ENCODE measurements around the gene OR10AD1. TPM values are rescaled to one million over a fixed set of nuclear protein-coding genes. Genes with fewer than 3 reads are reported as not detected.
A peak's percentile ranks its signal among the peaks of the same experiment; 100 is the strongest.

OR10AD1 gene
- total and polyA plus RNA-seq, 4 donors: not detected

DNA sequence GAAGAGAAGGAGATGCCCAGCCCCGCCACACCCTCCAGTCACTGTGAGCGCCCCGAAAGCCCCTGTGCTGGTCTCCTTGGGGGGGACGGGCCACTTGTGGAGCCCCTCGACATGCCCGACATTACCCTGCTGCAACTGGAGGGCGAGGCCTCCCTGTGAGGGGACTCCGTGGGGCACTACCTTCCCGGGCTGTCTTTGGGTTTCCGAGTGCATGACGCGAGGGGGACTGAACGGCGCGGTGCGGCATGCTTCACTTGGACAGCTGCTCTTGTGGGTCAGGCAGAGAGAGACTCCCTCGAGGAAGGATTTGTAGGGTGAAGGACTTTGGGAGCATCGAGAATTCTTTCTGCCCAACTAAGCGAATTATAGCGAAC lies 18.6 kb downstream of the OR10AD1 start:
- Histone ChIP-seq H3K27ac (ENCODE audit: low read depth in 1 of 2, low read length in 2 of 2) (no peak overlapping the region), H3K4me3 (ENCODE audit: low read depth in 1 of 3, low read length in 3 of 3) (no peak overlapping the region), H3K27me3 (ENCODE audit: control insufficient read depth in 4 of 4, insufficient read depth in 4 of 4, low read length in 3 of 4) (peaks cover 3 to 12% (median 5%) of the 10 kb centered on the region in 4 donors), H3K9me3 (ENCODE audit: control insufficient read depth in 4 of 4, low read length in 3 of 4) (no peaks in the 10 kb centered on the region), H3K36me3 (ENCODE audit: control insufficient read depth in 4 of 4, insufficient read depth in 3 of 4, low read depth in 1 of 4, low read length in 3 of 4) (no peaks in the 10 kb centered on the region), H3K9ac (ENCODE audit: low read depth in 1 of 2, low read length in 2 of 2) (no peak overlapping the region), H3K4me1 (ENCODE audit: control insufficient read depth in 4 of 4, insufficient read depth in 4 of 4, low read length in 3 of 4) (peaks cover 3 to 17% (median 8%) of the 10 kb centered on the region in 4 donors)
- TF ChIP-seq RXRA (IDR thresholded peaks at IDR 0.05): no peak
- no peak for TF ChIP-seq CTCF (IDR thresholded peaks at IDR 0.05; ENCODE audit: low read depth, low read length, missing input control)
- TF ChIP-seq SP1 (IDR thresholded peaks at IDR 0.05): no peak
- no peak for TF ChIP-seq YY1 (IDR thresholded peaks at IDR 0.05)
- no peak for TF ChIP-seq HNF4G (IDR thresholded peaks at IDR 0.05)
- no peak for TF ChIP-seq GABPA (IDR thresholded peaks at IDR 0.05 in 1 of 2, conservative IDR thresholded peaks at IDR 0.05 in 1 of 2)
- TF ChIP-seq TAF1 (conservative IDR thresholded peaks at IDR 0.05): no peak
- TF ChIP-seq NR2F2 (IDR thresholded peaks at IDR 0.05): no peak
- TF ChIP-seq JUND (IDR thresholded peaks at IDR 0.05): no peak
- no peak for TF ChIP-seq EGR1 (IDR thresholded peaks at IDR 0.05; ENCODE audit: low read depth in 2 of 2)
- no peak for TF ChIP-seq FOXA2 (IDR thresholded peaks at IDR 0.05)
- no peak for TF ChIP-seq HNF4A (conservative IDR thresholded peaks at IDR 0.05)
- no peak for TF ChIP-seq ATF3 (IDR thresholded peaks at IDR 0.05)
- TF ChIP-seq MAX (IDR thresholded peaks at IDR 0.05): no peak
- TF ChIP-seq, protein P1, sequence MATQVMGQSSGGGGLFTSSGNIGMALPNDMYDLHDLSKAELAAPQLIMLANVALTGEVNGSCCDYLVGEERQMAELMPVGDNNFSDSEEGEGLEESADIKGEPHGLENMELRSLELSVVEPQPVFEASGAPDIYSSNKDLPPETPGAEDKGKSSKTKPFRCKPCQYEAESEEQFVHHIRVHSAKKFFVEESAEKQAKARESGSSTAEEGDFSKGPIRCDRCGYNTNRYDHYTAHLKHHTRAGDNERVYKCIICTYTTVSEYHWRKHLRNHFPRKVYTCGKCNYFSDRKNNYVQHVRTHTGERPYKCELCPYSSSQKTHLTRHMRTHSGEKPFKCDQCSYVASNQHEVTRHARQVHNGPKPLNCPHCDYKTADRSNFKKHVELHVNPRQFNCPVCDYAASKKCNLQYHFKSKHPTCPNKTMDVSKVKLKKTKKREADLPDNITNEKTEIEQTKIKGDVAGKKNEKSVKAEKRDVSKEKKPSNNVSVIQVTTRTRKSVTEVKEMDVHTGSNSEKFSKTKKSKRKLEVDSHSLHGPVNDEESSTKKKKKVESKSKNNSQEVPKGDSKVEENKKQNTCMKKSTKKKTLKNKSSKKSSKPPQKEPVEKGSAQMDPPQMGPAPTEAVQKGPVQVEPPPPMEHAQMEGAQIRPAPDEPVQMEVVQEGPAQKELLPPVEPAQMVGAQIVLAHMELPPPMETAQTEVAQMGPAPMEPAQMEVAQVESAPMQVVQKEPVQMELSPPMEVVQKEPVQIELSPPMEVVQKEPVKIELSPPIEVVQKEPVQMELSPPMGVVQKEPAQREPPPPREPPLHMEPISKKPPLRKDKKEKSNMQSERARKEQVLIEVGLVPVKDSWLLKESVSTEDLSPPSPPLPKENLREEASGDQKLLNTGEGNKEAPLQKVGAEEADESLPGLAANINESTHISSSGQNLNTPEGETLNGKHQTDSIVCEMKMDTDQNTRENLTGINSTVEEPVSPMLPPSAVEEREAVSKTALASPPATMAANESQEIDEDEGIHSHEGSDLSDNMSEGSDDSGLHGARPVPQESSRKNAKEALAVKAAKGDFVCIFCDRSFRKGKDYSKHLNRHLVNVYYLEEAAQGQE (IDR thresholded peaks at IDR 0.05): no peak
- DNase-seq (ENCODE audit: low spot score): no peak
- WGBS: 9% methylated on average over 20 of the region's 20 CpGs

GRCh38 chr12:48183876-48184548 lies 19.1 kb downstream of the OR10AD1 start:
- Histone ChIP-seq H3K27ac (ENCODE audit: low read depth in 1 of 2, low read length in 2 of 2) (no peak overlapping the region), H3K9ac (ENCODE audit: low read depth in 1 of 2, low read length in 2 of 2) (no peak overlapping the region), H3K4me3 (ENCODE audit: low read depth in 1 of 3, low read length in 3 of 3) (peak overlapping the region; percentile 56 to 64 (median 59)), H3K9me3 (ENCODE audit: control insufficient read depth in 4 of 4, low read length in 3 of 4) (no peaks in the 10 kb centered on the region), H3K36me3 (ENCODE audit: control insufficient read depth in 4 of 4, insufficient read depth in 3 of 4, low read depth in 1 of 4, low read length in 3 of 4) (no peaks in the 10 kb centered on the region), H3K4me1 (ENCODE audit: control insufficient read depth in 4 of 4, insufficient read depth in 4 of 4, low read length in 3 of 4) (peaks cover 3 to 17% (median 8%) of the 10 kb centered on the region in 4 donors), H3K27me3 (ENCODE audit: control insufficient read depth in 4 of 4, insufficient read depth in 4 of 4, low read length in 3 of 4) (peaks cover 3 to 12% (median 5%) of the 10 kb centered on the region in 4 donors)
- no peak for DNase-seq (ENCODE audit: low spot score)
- WGBS: 5% methylated on average over 61 of the region's 61 CpGs
- TF ChIP-seq RAD21 (IDR thresholded peaks at IDR 0.05): no peak
- no peak for TF ChIP-seq YY1 (IDR thresholded peaks at IDR 0.05)
- TF ChIP-seq FOXA1 (IDR thresholded peaks at IDR 0.05): no peak
- TF ChIP-seq SP1 (IDR thresholded peaks at IDR 0.05): no peak
- no peak for TF ChIP-seq GABPA (IDR thresholded peaks at IDR 0.05 in 1 of 2, conservative IDR thresholded peaks at IDR 0.05 in 1 of 2)
- no peak for TF ChIP-seq TAF1 (conservative IDR thresholded peaks at IDR 0.05)
- TF ChIP-seq MAX (IDR thresholded peaks at IDR 0.05): no peak
- no peak for TF ChIP-seq JUND (IDR thresholded peaks at IDR 0.05)
- no peak for TF ChIP-seq FOXA2 (IDR thresholded peaks at IDR 0.05)
- TF ChIP-seq CTCF (IDR thresholded peaks at IDR 0.05; ENCODE audit: low read depth, low read length, missing input control): no peak
- TF ChIP-seq ATF3 (IDR thresholded peaks at IDR 0.05): no peak
- no peak for TF ChIP-seq EGR1 (IDR thresholded peaks at IDR 0.05; ENCODE audit: low read depth in 2 of 2)
- TF ChIP-seq, protein P1 (IDR thresholded peaks at IDR 0.05): no peak
- no peak for TF ChIP-seq HNF4A (conservative IDR thresholded peaks at IDR 0.05)
- no peak for TF ChIP-seq HNF4G (IDR thresholded peaks at IDR 0.05)

Measured in liver (tissue), 9 donors.